Peyer's patch (tissue), 4 donors: ENCODE data around the gene NHSL2.

Experiments
- POLR2A ChIP-seq, 2 donors: fragments of 450-650 bp; IDR thresholded peaks; one replicate each; pipeline ENCODE4 v1.5.1; 2017; ENCODE audit warnings: antibody characterized with exemption in 2 of 2, mild to moderate bottlenecking in 2 of 2, moderate library complexity in 2 of 2
- TF ChIP-seq, protein P1 (sequence below), 6 experiments: fragments of 450-650 bp in 4 of 6; fragments of 200-600 bp in 2 of 6; sonication (generic) in 1 of 6; IDR thresholded peaks; one replicate each; pipeline ENCODE4 v1.5.1; 2017 to 2019; ENCODE audit warnings: antibody characterized with exemption in 6 of 6, mild to moderate bottlenecking in 3 of 6, moderate library complexity in 1 of 6

DNA sequence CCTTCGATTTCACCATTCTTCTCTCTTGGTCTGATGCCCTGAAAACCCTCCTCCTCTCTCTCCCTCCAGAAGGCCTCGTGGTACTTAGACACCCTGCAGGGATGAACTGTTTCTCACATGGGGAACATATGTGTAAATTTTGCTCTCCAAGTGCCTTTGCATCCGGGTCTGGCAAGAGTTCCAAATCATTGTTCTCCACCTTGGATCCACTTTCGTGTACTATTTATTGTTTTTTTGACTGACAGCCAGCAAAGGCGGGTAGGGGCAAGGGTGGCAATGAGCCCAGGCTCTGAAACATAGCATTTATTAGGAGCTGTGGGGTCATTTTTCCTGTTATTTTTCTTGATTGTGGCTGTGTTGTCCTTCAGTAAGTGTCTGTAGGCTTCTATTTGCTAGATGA, 139.4 kb downstream of the NHSL2 start:
- TF ChIP-seq, protein P1, sequence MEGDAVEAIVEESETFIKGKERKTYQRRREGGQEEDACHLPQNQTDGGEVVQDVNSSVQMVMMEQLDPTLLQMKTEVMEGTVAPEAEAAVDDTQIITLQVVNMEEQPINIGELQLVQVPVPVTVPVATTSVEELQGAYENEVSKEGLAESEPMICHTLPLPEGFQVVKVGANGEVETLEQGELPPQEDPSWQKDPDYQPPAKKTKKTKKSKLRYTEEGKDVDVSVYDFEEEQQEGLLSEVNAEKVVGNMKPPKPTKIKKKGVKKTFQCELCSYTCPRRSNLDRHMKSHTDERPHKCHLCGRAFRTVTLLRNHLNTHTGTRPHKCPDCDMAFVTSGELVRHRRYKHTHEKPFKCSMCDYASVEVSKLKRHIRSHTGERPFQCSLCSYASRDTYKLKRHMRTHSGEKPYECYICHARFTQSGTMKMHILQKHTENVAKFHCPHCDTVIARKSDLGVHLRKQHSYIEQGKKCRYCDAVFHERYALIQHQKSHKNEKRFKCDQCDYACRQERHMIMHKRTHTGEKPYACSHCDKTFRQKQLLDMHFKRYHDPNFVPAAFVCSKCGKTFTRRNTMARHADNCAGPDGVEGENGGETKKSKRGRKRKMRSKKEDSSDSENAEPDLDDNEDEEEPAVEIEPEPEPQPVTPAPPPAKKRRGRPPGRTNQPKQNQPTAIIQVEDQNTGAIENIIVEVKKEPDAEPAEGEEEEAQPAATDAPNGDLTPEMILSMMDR (IDR thresholded peaks at IDR 0.05): no peak
- TF ChIP-seq POLR2A (IDR thresholded peaks at IDR 0.05): no peak
